A549 (cell line): ENCODE data around the gene ACRBP. TPM values are rescaled to one million over a fixed set of nuclear protein-coding genes. Genes with fewer than 3 reads are reported as not detected.

Experiments
- BCL3 ChIP-seq: fragments of >200 bp; sonication (Bioruptor Twin); formaldehyde crosslinking; IDR thresholded peaks from 3 replicates; pipeline ENCODE4 v1.6.1; 2016
- CBX8 ChIP-seq: fragments of 200-600 bp; sonication (generic); IDR thresholded peaks from 2 replicates; pipeline ENCODE4 v1.6.1; 2016
- CEBPB ChIP-seq, 2 experiments: fragments of >200 bp in 1 of 2; sonication (Bioruptor Twin) in 1 of 2; formaldehyde crosslinking in 1 of 2; IDR thresholded peaks; 2 replicates each; pipeline ENCODE4 v1.6.1; 2012 to 2016
- EHMT2 ChIP-seq: fragments of 200-600 bp; sonication (generic); IDR thresholded peaks from 2 replicates; pipeline ENCODE4 v1.6.1; 2016; ENCODE audit warnings: antibody characterized with exemption, low read depth, mild to moderate bottlenecking, moderate library complexity
- ESRRA ChIP-seq: fragments of 150-350 bp; IDR thresholded peaks from 2 replicates; pipeline ENCODE4 v1.6.1; 2014; ENCODE audit warnings: mild to moderate bottlenecking, low read length, borderline replicate concordance
- FOSB ChIP-seq: fragments of 250-450 bp; sonication (Bioruptor Pico); IDR thresholded peaks from 2 replicates; pipeline ENCODE4 v1.5.0; 2020; ENCODE audit warnings: mild to moderate bottlenecking, moderate library complexity
- FOSL2 ChIP-seq, 2 experiments: fragments of 450-650 bp in 1 of 2; fragments of >200 bp in 1 of 2; sonication (Bioruptor Twin) in 1 of 2; formaldehyde crosslinking; IDR thresholded peaks; 2 replicates each; pipeline versions ENCODE4 v1.5.0 to v1.6.1; 2016 to 2020; ENCODE audit warnings: mild to moderate bottlenecking in 1 of 2, moderate library complexity in 1 of 2
- FOXS1 ChIP-seq: fragments of 250-450 bp; sonication (Bioruptor Pico); IDR thresholded peaks from 2 replicates; pipeline ENCODE4 v1.5.0; 2020; ENCODE audit warnings: mild to moderate bottlenecking, moderate library complexity
- GATA3 ChIP-seq: IDR thresholded peaks from 2 replicates; pipeline ENCODE4 v1.6.1; 2012; ENCODE audit warnings: borderline replicate concordance
- HDAC2 ChIP-seq: fragments of 200-600 bp; sonication (generic); IDR thresholded peaks from 2 replicates; pipeline ENCODE4 v1.6.1; 2016
- HOXA7 ChIP-seq: fragments of 250-450 bp; sonication (Bioruptor Pico); IDR thresholded peaks from 2 replicates; pipeline ENCODE4 v1.5.0; 2020; ENCODE audit warnings: mild to moderate bottlenecking, moderate library complexity
- HOXB13 ChIP-seq: fragments of 250-450 bp; sonication (Bioruptor Pico); IDR thresholded peaks from 2 replicates; pipeline ENCODE4 v1.5.0; 2020; ENCODE audit warnings: low read depth, mild to moderate bottlenecking, moderate library complexity
- HOXB5 ChIP-seq: fragments of 250-450 bp; sonication (Bioruptor Pico); IDR thresholded peaks from 2 replicates; pipeline ENCODE4 v1.5.0; 2020; ENCODE audit warnings: mild to moderate bottlenecking, moderate library complexity
- JUN ChIP-seq, 2 experiments: fragments of >200 bp; sonication (Bioruptor Twin); formaldehyde crosslinking; IDR thresholded peaks; 2 replicates in 1 of 2; 3 replicates in 1 of 2; pipeline ENCODE4 v1.6.1; 2016 to 2017
- MAX ChIP-seq: IDR thresholded peaks from 2 replicates; pipeline ENCODE4 v1.6.1; 2012
- MYC ChIP-seq: IDR thresholded peaks from 2 replicates; pipeline ENCODE4 v1.6.1; 2012; ENCODE audit warnings: mild to moderate bottlenecking, inconsistent platforms, low read length, improper control_type of control experiment, borderline replicate concordance
- NFE2L2 ChIP-seq: fragments of 150-350 bp; conservative IDR thresholded peaks from 2 replicates; pipeline ENCODE4 v1.6.1; 2014; ENCODE audit warnings: low read length
- NPAS2 ChIP-seq: fragments of 250-450 bp; sonication (Bioruptor Pico); IDR thresholded peaks from 2 replicates; pipeline ENCODE4 v1.8.0; 2022; ENCODE audit warnings: mild to moderate bottlenecking, moderate library complexity, borderline replicate concordance
- NR3C1 ChIP-seq: fragments of >200 bp; sonication (Bioruptor Twin); formaldehyde crosslinking; IDR thresholded peaks from 3 replicates; pipeline ENCODE4 v1.6.1; 2017
- PHF8 ChIP-seq: fragments of 200-600 bp; sonication (generic); IDR thresholded peaks from 2 replicates; pipeline ENCODE4 v1.6.1; 2016; ENCODE audit warnings: low read depth, mild to moderate bottlenecking, antibody characterized with exemption, moderate library complexity, borderline replicate concordance
- POLR2A ChIP-seq: IDR thresholded peaks from 2 replicates; pipeline ENCODE4 v1.6.1; 2012; ENCODE audit warnings: mild to moderate bottlenecking, low read length
- POLR2AphosphoS2 ChIP-seq: conservative IDR thresholded peaks from 2 replicates; pipeline ENCODE4 v1.6.1; 2012; ENCODE audit warnings: low read length, improper control_type of control experiment, inconsistent platforms
- REST ChIP-seq: fragments of 200-600 bp; sonication (generic); IDR thresholded peaks from 2 replicates; pipeline ENCODE4 v1.6.1; 2016; ENCODE audit warnings: antibody characterized with exemption, mild to moderate bottlenecking, moderate library complexity
- RNF2 ChIP-seq: fragments of 200-600 bp; sonication (generic); IDR thresholded peaks from 2 replicates; pipeline ENCODE4 v1.6.1; 2016; ENCODE audit warnings: low read depth, mild to moderate bottlenecking, antibody characterized with exemption, moderate library complexity, borderline replicate concordance
- SREBF2 ChIP-seq: fragments of 450-650 bp; IDR thresholded peaks from 2 replicates; pipeline ENCODE4 v1.6.1; 2014; ENCODE audit warnings: mild to moderate bottlenecking, moderate library complexity
- TFCP2L1 ChIP-seq: fragments of 250-450 bp; sonication (Bioruptor Pico); IDR thresholded peaks from 2 replicates; pipeline ENCODE4 v1.5.0; 2021; ENCODE audit warnings: mild to moderate bottlenecking
- TP53 ChIP-seq: fragments of 250-450 bp; sonication (Bioruptor Pico); IDR thresholded peaks from 2 replicates; pipeline ENCODE4 v1.5.0; 2021; ENCODE audit warnings: mild to moderate bottlenecking, moderate library complexity
- ZFP36 ChIP-seq: fragments of 450-650 bp; IDR thresholded peaks from 2 replicates; pipeline ENCODE4 v1.6.1; 2014; ENCODE audit warnings: borderline replicate concordance; ENCODE audit not compliant: partially characterized antibody
- polyA plus RNA-seq, 4 experiments: library from polyadenylated mRNA; depleted of rRNA in 3 of 4; stranded (reverse); fragments of >200 nt; fragmentation: RNase III in 1 of 4; extraction: RNeasy Plus Mini Kit Qiagen cat#74134 plus additional on column Dnase treatment in 1 of 4; gene quantifications; 2 replicates in 3 of 4; 3 replicates in 1 of 4; pipeline ENCODE4 v1.2.3, GENCODE V29; 2011 to 2017
- TF ChIP-seq, protein P1 (sequence below): IDR thresholded peaks from 2 replicates; pipeline ENCODE4 v1.6.1; 2012
- TF ChIP-seq, protein P2 (sequence below): fragments of >200 bp; sonication (Bioruptor Twin); formaldehyde crosslinking; IDR thresholded peaks from 2 replicates; pipeline ENCODE4 v1.6.1; 2016
- TF ChIP-seq, protein P3 (sequence below): fragments of 250-450 bp; sonication (Bioruptor Pico); IDR thresholded peaks from 2 replicates; pipeline ENCODE4 v1.5.0; 2020; ENCODE audit warnings: low read depth, mild to moderate bottlenecking, moderate library complexity
- TF ChIP-seq, protein P4 (sequence below): IDR thresholded peaks from 2 replicates; pipeline ENCODE4 v1.6.1; 2012; ENCODE audit warnings: low read depth, borderline replicate concordance
- TF ChIP-seq, protein P5 (sequence below): fragments of >200 bp; sonication (Bioruptor Twin); formaldehyde crosslinking; IDR thresholded peaks from 3 replicates; pipeline ENCODE4 v1.5.1; 2016

ACRBP gene
- polyA plus RNA-seq, 2 of the 4 experiments (the other 2 are of a cell fraction): 0.34 to 0.70 TPM

DNA sequence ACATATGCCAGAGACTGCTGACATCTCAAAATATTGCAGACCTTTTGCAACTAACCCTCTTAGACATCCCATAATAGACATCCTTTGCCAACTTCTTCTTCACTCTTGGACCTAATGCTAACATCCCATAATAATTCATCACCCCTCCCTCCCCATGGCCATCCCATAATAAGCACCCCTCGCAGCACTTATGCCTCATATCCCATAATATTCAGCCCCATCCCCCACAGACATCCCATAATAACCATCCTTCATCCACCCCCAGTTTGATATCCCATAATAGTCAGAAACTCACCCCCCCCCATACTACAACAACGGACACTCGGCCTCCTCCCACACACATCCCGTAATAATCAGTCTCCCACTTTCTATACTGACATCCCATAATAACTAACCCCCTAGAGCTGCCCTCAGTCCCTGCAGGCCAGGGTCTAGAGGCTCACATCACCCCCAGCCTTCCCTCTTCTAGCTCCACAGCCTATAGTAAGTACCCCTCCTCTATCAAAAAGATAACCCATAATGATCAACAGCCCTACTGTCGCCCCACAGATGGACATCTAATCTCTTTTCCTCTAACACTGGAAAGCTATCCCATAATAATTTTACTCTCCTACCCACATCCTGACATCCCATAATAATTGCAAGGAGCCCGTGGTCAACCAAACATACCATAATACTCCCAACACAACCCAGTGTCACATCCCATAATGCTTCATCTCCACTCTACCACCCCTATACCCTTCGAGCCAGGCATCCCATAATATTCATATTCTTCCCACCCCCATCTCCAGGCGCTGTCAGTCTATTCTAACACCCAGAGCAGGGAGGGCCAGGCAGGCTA lies 39.3 kb downstream of the ACRBP start (continued):
- TF ChIP-seq REST: no peak
- TF ChIP-seq, protein P1, sequence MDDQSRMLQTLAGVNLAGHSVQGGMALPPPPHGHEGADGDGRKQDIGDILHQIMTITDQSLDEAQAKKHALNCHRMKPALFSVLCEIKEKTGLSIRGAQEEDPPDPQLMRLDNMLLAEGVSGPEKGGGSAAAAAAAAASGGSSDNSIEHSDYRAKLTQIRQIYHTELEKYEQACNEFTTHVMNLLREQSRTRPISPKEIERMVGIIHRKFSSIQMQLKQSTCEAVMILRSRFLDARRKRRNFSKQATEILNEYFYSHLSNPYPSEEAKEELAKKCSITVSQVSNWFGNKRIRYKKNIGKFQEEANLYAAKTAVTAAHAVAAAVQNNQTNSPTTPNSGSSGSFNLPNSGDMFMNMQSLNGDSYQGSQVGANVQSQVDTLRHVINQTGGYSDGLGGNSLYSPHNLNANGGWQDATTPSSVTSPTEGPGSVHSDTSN: no peak
- peak; percentile 90 for TF ChIP-seq HOXB5 (CRISPR knock-in tag)
- TF ChIP-seq HOXB13 (CRISPR knock-in tag): peak; percentile 96
- no peak for TF ChIP-seq POLR2A
- TF ChIP-seq NPAS2 (CRISPR knock-in tag): no peak
- TF ChIP-seq ESRRA: no peak
- peak; percentile 93 for TF ChIP-seq FOSB (CRISPR knock-in tag)
- no peak for TF ChIP-seq FOSL2 (IDR thresholded peaks at IDR 0.05)
- TF ChIP-seq FOSL2 (CRISPR knock-in tag; IDR thresholded peaks at IDR 0.05): no peak
- peak; percentile 96 for TF ChIP-seq FOXS1 (CRISPR knock-in tag)
- TF ChIP-seq POLR2AphosphoS2: no peak
- no peak for TF ChIP-seq HDAC2
- TF ChIP-seq RNF2: no peak
- TF ChIP-seq EHMT2: no peak
- TF ChIP-seq TP53 (CRISPR knock-in tag): 0 out of 2 replicates have a peak, but pooled peaks have one; percentile 27
- TF ChIP-seq, protein P2, sequence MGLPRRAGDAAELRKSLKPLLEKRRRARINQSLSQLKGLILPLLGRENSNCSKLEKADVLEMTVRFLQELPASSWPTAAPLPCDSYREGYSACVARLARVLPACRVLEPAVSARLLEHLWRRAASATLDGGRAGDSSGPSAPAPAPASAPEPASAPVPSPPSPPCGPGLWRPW: no peak
- TF ChIP-seq, protein P3, sequence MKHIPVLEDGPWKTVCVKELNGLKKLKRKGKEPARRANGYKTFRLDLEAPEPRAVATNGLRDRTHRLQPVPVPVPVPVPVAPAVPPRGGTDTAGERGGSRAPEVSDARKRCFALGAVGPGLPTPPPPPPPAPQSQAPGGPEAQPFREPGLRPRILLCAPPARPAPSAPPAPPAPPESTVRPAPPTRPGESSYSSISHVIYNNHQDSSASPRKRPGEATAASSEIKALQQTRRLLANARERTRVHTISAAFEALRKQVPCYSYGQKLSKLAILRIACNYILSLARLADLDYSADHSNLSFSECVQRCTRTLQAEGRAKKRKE: peak; percentile 94
- no peak for TF ChIP-seq PHF8
- TF ChIP-seq ZFP36: no peak
- TF ChIP-seq SREBF2: no peak
- no peak for TF ChIP-seq NR3C1
- no peak for TF ChIP-seq TFCP2L1 (CRISPR knock-in tag)
- no peak for TF ChIP-seq MYC
- TF ChIP-seq NFE2L2: no peak
- TF ChIP-seq CBX8: no peak
- TF ChIP-seq, protein P4, sequence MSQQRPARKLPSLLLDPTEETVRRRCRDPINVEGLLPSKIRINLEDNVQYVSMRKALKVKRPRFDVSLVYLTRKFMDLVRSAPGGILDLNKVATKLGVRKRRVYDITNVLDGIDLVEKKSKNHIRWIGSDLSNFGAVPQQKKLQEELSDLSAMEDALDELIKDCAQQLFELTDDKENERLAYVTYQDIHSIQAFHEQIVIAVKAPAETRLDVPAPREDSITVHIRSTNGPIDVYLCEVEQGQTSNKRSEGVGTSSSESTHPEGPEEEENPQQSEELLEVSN: no peak
- peak; percentile 68; the same call in 1 of the 2 replicates for TF ChIP-seq HOXA7
- TF ChIP-seq, protein P5, sequence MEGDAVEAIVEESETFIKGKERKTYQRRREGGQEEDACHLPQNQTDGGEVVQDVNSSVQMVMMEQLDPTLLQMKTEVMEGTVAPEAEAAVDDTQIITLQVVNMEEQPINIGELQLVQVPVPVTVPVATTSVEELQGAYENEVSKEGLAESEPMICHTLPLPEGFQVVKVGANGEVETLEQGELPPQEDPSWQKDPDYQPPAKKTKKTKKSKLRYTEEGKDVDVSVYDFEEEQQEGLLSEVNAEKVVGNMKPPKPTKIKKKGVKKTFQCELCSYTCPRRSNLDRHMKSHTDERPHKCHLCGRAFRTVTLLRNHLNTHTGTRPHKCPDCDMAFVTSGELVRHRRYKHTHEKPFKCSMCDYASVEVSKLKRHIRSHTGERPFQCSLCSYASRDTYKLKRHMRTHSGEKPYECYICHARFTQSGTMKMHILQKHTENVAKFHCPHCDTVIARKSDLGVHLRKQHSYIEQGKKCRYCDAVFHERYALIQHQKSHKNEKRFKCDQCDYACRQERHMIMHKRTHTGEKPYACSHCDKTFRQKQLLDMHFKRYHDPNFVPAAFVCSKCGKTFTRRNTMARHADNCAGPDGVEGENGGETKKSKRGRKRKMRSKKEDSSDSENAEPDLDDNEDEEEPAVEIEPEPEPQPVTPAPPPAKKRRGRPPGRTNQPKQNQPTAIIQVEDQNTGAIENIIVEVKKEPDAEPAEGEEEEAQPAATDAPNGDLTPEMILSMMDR: no peak
- TF ChIP-seq JUN (IDR thresholded peaks at IDR 0.05): 0 out of 5 replicates have a peak, but pooled peaks of 1 of the 2 experiments have one; percentile 3
- no peak for TF ChIP-seq BCL3
- TF ChIP-seq GATA3: no peak
- TF ChIP-seq MAX: no peak; the same call in 1 of the 2 replicates
- TF ChIP-seq CEBPB (IDR thresholded peaks at IDR 0.05): no peak
